Measurements from ENCODE around the gene CCDC13. TPM values are rescaled to one million over a fixed set of nuclear protein-coding genes. Genes with fewer than 3 reads are reported as not detected.

Gene CCDC13
- total and polyA plus RNA-seq, 2 of the 13 experiments (the other 11 are each of a cell fraction or from before 2014, with no cell fraction given), result 0.22 to 0.51 TPM

DNA sequence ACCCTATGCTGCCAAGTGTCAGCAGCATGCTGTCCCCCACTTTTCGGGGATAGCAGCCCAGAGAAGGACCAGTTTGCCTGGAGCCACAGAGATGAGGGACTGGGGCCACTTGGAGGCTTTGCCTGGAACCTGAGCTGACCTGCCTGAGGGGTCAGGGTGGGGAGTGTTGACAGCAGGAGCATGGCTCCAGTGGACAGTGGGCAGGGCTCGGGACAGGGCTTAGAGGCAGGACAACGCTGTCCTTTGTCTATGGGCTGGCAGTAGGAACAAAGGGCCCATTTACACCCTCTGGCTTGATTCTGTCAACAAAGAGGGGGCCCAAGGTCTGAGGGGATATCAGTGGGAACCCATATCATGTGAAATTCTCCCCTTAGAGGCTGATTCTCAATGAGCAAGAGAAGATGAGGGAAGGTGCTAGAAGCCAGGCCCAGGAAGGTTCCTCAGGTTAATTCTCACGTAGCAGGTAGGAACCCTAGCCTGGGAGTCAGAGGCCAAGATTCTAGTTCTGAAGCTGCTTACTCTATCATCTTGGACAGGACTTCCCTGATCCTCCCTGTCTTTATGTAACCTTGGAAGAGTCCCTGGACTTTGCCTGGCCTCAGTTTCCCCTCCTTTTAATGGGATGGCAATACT is 40.7 kb downstream of the CCDC13 start (continued):
- peak; percentile 92 for TF ChIP-seq SALL1 (CRISPR knock-in tag; IDR thresholded peaks at IDR 0.05)
- TF ChIP-seq MIER2 (CRISPR knock-in tag; IDR thresholded peaks at IDR 0.05), result peak; percentile 85
- TF ChIP-seq ZNF331 (CRISPR knock-in tag; IDR thresholded peaks at IDR 0.05), result no peak; the same call in 1 of the 2 replicates
- TF ChIP-seq BORCS8-MEF2B (CRISPR knock-in tag; IDR thresholded peaks at IDR 0.05), result peak; percentile 30
- peak; percentile 78 for TF ChIP-seq SOX13 (IDR thresholded peaks at IDR 0.05)
- peak in 1 of 2 experiments; percentile 97; a peak in 2 of 4 replicates for TF ChIP-seq SOX13 (CRISPR knock-in tag; conservative IDR thresholded peaks at IDR 0.05 in 1 of 2, IDR thresholded peaks at IDR 0.05 in 1 of 2)
- no peak for TF ChIP-seq TAF1 (CRISPR knock-in tag; IDR thresholded peaks at IDR 0.05)
- TF ChIP-seq TGIF2 (CRISPR knock-in tag; IDR thresholded peaks at IDR 0.05), result 0 out of 2 replicates have a peak, but pooled peaks have one; percentile 16
- TF ChIP-seq, protein P1, sequence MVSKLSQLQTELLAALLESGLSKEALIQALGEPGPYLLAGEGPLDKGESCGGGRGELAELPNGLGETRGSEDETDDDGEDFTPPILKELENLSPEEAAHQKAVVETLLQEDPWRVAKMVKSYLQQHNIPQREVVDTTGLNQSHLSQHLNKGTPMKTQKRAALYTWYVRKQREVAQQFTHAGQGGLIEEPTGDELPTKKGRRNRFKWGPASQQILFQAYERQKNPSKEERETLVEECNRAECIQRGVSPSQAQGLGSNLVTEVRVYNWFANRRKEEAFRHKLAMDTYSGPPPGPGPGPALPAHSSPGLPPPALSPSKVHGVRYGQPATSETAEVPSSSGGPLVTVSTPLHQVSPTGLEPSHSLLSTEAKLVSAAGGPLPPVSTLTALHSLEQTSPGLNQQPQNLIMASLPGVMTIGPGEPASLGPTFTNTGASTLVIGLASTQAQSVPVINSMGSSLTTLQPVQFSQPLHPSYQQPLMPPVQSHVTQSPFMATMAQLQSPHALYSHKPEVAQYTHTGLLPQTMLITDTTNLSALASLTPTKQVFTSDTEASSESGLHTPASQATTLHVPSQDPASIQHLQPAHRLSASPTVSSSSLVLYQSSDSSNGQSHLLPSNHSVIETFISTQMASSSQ (IDR thresholded peaks at IDR 0.05; ENCODE audit: low read depth), result no peak
- TF ChIP-seq, protein P1 (CRISPR knock-in tag; IDR thresholded peaks at IDR 0.05; ENCODE audit: borderline replicate concordance), result peak; percentile 35
- TF ChIP-seq, protein P2, sequence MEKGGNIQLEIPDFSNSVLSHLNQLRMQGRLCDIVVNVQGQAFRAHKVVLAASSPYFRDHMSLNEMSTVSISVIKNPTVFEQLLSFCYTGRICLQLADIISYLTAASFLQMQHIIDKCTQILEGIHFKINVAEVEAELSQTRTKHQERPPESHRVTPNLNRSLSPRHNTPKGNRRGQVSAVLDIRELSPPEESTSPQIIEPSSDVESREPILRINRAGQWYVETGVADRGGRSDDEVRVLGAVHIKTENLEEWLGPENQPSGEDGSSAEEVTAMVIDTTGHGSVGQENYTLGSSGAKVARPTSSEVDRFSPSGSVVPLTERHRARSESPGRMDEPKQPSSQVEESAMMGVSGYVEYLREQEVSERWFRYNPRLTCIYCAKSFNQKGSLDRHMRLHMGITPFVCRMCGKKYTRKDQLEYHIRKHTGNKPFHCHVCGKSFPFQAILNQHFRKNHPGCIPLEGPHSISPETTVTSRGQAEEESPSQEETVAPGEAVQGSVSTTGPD (CRISPR knock-in tag; IDR thresholded peaks at IDR 0.05), result no peak
- no peak for TF ChIP-seq CCAR2 (optimal IDR thresholded peaks at IDR 0.05; ENCODE audit: low read depth, low read length)
- no peak for TF ChIP-seq DNMT1 (CRISPR knock-in tag; IDR thresholded peaks at IDR 0.05)
- TF ChIP-seq MYC (CRISPR knock-in tag; IDR thresholded peaks at IDR 0.05; ENCODE audit: borderline replicate concordance), result peak; percentile 57; the same call in 1 of the 2 replicates
- peak; percentile 51; the same call in 1 of the 2 replicates for TF ChIP-seq ZNF431 (CRISPR knock-in tag; IDR thresholded peaks at IDR 0.05; ENCODE audit: borderline replicate concordance, low read depth)
- peak; percentile 62; the same call in 1 of the 2 replicates for TF ChIP-seq HOXD1 (CRISPR knock-in tag; IDR thresholded peaks at IDR 0.05)
- no peak for TF ChIP-seq ZNF280B (CRISPR knock-in tag; IDR thresholded peaks at IDR 0.05; ENCODE audit: borderline replicate concordance)
- TF ChIP-seq U2AF1 (optimal IDR thresholded peaks at IDR 0.05; ENCODE audit: low read depth, low read length), result no peak
- no peak for TF ChIP-seq ZNF816 (CRISPR knock-in tag; IDR thresholded peaks at IDR 0.05; ENCODE audit: borderline replicate concordance)
- TF ChIP-seq MXI1 (IDR thresholded peaks at IDR 0.05; ENCODE audit: borderline replicate concordance, low read depth, low read length), result peak; percentile 61; the same call in 1 of the 3 replicates
- peak; percentile 74 for TF ChIP-seq NR2C2 (CRISPR knock-in tag; IDR thresholded peaks at IDR 0.05; ENCODE audit: borderline replicate concordance)
- TF ChIP-seq ARNT (IDR thresholded peaks at IDR 0.05), result no peak
- no peak for TF ChIP-seq ZNF709 (CRISPR knock-in tag; IDR thresholded peaks at IDR 0.05)

All from HepG2 (cell line).